ENCODE data around the gene TMEM258.

Gene TMEM258

GRCh38 chr11:61774411-61774810 lies 18.0 kb downstream of the TMEM258 start:
- no peak for DNase-seq

GRCh38 chr11:61773809-61774208 lies 18.6 kb downstream of the TMEM258 start:
- no peak for DNase-seq

- no peak for DNase-seq
Measured at GRCh38 chr11:61773356-61773755, 19.0 kb downstream of the TMEM258 start.

GRCh38 chr11:61771985-61772455 lies 20.4 kb downstream of the TMEM258 start:
- DNase-seq = no peak

GRCh38 chr11:61771195-61771894 lies 21.1 kb downstream of the TMEM258 start:
- DNase-seq = no peak

- DNase-seq = no peak
Measured at GRCh38 chr11:61769946-61770683, 22.3 kb downstream of the TMEM258 start.

DNA sequence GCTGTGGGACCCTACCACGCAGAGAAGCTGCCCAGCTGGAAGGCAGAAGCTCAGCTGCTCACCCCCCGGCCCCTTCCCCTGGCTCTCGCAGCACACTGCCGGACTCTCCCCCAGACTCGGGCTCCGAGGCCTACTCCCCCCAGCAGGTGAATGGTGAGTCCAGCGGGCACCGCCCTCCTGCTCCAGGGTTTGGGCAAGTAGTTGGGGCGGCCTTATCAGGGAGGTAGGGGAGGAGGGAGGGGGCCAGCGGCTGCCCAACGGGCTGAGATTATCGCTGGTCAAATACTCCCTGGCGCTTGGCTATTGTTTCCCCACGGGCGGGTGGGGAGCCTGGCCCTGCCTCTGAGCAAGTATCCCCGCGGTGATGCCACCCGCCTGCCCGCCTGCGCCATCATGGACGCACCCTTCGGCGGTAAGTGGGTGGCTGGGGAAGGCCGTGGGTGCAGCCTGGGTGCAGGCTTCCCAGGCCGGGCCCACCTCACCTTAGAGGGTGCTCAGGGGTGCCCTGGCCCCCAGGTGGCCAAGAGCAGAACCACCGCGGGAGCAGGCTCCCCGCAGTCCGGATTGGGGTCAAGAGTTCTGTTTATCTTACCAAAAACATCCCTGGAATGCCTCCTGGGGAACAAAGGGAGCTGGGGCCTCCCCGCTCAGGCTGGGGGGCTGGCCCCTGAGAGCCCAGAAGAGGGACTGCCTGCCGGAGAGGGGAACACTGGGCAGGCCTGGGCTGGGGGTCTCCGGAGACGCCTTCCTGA lies 23.1 kb downstream of the TMEM258 start:
- DNase-seq = no peak

- no peak for DNase-seq
Measured at GRCh38 chr11:61768376-61769076, 23.9 kb downstream of the TMEM258 start.

- DNase-seq = no peak
Measured at GRCh38 chr11:61766353-61766841, 26.0 kb downstream of the TMEM258 start.

DNA sequence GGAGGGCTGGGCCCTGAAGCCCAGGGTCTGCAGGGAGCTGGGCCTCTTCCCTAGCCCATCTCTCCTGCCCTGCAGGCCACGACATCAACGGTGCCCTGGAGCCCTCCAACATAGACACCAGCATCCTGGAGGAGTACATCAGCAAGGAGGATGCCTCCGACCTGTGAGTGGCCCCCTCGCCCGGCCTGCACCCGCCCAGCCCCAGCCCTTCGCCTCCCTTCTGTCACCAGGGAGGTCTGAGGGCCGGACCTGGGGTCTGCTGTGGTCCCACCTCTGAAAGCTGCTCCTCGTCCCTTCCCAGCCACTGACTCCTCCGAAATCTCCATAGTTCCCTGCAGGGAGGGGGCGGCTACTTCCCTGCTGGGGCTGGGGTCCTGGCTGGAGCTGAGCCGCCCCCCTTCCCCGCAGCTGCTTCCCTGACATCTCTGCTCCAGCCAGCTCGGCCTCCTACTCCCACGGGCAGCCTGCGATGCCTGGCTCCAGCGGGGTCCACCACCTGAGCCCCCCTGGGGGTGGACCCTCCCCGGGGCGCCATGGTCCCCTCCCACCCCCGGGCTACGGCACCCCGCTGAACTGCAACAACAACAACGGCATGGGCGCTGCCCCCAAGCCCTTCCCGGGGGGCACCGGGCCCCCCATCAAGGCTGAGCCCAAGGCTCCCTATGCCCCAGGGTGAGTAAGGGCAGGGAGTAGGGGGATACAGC lies 26.7 kb downstream of the TMEM258 start:
- DNase-seq = no peak

DNA sequence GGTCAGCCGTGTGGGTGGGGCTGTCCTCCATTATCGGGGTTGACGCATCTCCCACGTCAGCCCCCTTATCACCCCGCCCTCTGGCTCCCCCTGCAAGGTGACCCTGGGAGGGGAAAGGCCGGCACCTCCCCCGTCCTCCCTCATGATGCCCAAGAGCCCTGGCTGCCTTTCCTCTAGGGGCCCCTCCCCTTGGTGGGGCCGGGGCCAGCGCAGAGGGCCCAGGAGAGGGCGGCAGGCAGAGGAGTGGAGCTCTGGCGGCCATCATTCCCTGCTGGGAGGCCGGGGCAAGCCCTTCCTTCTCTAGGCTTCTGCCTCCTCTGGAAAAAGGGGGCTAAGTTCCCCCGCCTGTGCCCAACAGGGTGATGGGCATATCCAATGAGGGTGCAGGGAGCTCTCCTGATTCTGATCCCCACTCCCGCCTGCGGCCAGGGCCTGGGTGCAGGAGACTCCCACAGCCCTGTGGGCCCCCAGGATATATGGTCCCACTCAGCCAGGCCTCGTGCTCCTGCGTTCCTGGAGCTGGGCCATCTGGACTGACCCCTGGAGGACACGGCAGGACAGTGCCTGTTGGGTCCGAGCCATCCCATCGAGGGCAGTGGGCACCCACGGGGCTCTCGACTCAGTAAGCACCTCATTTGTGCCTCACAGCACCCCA lies 27.7 kb downstream of the TMEM258 start:
- no peak for DNase-seq

GRCh38 chr11:61763930-61764605 lies 28.3 kb downstream of the TMEM258 start:
- DNase-seq = no peak

GRCh38 chr11:61762798-61763197 lies 29.6 kb downstream of the TMEM258 start:
- no peak for DNase-seq

DNA sequence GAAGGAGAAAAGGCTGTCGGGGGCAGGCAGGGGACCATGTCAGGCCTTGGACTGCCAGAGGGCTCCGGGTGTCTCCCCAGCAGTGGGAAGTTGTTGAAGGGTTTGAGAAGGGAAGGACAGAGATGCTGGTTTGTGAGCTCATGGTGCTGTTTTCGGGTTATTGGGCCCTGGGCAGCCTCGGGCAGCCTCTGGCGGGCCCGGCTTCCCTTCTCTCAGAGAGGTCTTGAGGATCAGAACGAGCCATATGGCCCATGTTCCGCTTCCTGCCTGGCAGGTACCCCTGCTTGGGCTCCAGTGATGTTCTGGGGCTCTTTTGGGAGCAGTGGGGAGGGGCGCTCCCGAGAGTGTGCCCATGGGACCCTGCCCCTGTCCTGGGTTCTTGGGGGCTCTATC lies 30.2 kb downstream of the TMEM258 start:
- no peak for DNase-seq

DNA sequence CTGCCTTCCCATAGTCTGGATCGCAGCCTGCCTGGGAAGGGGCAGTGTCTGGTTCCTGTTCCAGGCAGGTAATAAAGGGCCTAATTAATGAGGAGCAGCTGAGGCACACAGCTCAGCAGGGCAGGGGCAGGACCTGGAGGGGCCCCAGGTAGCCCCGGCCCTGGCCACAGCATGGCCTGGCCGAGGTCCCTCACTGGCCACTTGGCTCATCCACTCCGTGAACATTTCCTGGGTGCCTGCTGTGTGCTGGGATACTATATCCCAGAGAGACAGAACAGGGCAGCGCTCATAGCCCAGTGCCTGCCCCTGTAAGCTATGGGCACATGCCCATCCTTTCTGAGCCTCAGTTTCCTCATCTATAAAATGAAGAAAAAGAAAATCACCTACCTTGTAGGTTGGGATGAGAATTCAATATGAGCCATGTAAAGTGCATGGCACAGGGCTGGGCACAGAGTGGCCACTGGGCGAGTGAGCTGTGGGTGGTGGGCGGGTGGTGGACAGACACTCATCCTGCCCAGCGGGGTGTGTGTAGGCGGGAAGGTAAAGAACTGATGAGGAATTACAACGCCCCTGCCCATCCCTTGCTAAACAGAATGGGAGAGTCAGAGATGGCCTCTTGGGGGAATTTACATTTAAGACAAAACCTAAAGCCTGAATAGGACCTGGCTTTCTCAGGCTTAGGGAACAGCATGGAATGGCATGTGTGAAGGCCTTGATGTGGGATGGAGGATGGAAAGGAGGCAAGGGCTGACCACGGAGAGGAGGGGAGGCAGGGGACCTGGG lies 30.8 kb downstream of the TMEM258 start:
- no peak for DNase-seq

DNA sequence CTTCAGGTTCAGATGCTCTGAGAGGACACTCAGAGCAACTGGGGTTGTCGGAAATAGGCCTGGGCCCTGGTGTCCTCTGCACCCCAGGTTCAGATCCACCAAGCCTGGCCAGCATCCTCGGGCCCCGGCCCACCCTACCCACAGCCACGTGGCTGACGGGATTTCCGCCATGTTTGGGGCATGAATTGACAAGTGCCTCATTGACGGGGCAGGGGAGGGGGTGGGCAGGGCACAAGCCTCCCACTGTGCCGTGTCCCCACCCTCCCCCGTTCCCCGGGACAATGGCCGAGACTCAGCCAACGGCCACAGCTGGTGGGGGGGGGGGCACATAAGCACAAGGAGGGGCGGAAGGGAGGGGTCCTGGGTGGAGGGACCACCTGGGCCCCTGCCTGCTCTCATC lies 31.5 kb downstream of the TMEM258 start:
- no peak for DNase-seq

- DNase-seq = no peak
Measured at GRCh38 chr11:61757213-61757862, 35.1 kb downstream of the TMEM258 start.

DNA sequence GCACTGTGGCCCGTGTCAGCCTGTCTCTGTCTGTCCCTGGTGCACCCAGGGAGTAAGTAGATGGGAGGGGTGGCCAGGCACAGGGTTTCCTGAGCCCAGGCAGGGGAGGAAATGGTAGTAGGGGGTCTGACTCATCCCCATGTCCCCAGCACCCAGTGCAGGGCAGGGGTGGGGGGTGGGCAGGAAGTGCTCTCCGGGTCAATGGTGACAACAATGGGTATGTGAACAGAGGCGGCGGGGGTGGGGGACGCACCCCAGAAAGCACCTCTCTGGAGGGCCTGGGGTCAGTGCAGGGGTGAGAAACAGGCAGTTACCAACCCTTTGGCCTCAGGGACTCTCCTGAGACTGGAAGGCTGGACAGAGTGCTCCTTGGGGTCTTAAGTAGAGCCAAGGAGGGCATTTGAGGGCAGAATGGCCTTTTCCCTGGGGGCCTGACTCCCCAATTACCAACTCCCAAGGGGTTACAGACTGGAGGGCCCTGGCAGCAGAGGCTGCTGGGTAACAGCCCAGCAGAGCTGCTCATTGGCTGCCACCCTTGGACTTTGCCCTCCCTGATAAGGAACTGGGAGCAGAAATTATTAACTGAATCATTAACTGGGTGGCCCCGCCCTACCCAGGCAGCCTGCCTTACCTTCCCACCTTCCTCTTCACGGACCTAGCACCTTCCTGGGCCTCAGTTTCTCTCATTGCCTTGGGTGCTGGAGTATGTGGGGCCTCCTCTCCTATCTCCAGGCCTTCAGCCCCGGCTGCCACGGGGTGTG lies 35.8 kb downstream of the TMEM258 start:
- peak; percentile 51 for DNase-seq

GRCh38 chr11:61756147-61756451 lies 36.3 kb downstream of the TMEM258 start:
- no peak for DNase-seq
